GM12864 (cell line): ENCODE results near the gene STAT2.

Experiments
- DNase-seq: peaks from one replicate; pipeline ENCODE4 v3.0.0-alpha.2; 2011; ENCODE audit warnings: low read depth
- H3K4me3 ChIP-seq: 2 replicates; pipeline ENCODE4 v1.5.1; 2011; ENCODE audit warnings: mild to moderate bottlenecking, low read depth, low read length, control low read depth
- TF ChIP-seq, protein P1 (sequence below): IDR thresholded peaks from 2 replicates; pipeline ENCODE4 v1.5.1; 2011; ENCODE audit warnings: low read depth, mild to moderate bottlenecking, moderate library complexity, low read length, control low read depth, inconsistent platforms; ENCODE audit errors: missing control alignments

Gene STAT2

DNA sequence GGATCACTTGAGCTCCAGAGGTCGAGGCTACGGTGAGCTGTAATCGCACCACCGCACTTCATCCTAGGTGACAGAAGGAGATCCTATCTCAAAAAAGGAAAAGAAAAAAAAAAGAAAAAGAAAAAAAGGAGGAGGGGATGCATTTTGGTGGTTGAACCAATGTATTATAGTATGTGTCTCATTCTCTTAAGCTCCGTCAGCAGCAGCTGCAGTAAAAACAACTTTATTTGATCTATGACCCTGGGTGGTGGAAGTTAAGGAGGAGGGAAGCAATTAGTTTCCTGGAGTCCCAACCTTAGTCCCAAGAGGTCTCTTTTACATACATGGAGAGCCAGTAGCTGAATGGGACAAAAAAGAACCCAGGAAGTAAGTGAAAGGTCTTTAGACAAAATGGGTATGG lies 29.5 kb upstream of the STAT2 start:
- TF ChIP-seq, protein P1, sequence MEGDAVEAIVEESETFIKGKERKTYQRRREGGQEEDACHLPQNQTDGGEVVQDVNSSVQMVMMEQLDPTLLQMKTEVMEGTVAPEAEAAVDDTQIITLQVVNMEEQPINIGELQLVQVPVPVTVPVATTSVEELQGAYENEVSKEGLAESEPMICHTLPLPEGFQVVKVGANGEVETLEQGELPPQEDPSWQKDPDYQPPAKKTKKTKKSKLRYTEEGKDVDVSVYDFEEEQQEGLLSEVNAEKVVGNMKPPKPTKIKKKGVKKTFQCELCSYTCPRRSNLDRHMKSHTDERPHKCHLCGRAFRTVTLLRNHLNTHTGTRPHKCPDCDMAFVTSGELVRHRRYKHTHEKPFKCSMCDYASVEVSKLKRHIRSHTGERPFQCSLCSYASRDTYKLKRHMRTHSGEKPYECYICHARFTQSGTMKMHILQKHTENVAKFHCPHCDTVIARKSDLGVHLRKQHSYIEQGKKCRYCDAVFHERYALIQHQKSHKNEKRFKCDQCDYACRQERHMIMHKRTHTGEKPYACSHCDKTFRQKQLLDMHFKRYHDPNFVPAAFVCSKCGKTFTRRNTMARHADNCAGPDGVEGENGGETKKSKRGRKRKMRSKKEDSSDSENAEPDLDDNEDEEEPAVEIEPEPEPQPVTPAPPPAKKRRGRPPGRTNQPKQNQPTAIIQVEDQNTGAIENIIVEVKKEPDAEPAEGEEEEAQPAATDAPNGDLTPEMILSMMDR = no peak
- no peak for DNase-seq
- no peak overlapping the region for H3K4me3 ChIP-seq

DNA sequence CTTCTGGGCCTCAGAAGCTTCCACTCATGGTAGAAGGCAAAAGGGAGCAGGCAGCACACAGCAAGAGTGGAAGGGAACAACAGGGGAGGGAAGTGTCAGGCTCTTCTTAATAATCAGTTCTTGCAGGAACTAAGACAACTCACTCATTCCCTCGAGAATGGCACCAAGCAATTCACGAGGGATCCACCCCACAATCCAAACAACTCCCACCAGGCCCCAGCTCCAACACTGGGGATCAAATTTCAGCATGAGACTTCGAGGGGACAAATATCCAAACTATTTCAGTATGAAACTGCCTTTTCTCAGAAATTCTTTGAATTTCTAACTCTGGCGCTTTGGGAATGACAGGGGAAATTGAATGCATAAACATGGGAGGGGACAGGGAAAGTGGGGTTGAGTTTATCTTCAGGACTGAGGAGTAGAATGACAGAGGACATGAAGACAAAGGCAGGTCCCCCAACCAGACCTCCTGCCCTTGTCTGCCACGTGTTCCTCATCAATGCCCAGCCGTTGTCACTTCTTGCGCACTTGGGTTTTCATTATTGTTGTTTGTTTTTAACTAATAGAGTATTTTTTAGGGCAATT lies 27.3 kb upstream of the STAT2 start:
- TF ChIP-seq, protein P1 = no peak
- DNase-seq = no peak
- no peak overlapping the region for H3K4me3 ChIP-seq

DNA sequence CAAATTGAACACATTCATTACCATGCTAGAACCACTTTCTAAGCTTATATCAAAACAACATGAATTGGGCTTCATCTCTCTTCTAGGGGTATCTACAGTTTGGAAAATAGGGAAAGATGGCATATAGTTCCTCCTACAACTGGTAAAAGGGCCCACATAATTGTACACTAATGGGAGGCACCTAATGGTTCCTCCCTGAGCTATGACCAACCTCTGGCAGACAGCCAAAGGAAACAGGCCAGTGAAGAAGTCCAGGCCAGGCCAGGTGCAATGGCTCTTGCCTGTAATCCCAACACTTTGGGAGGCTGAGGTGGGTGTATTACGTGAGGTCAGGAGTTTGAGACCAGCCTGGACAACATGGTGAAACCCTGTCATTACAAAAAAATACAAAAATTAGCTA lies 26.0 kb upstream of the STAT2 start:
- no peak overlapping the region for H3K4me3 ChIP-seq
- no peak for DNase-seq
- TF ChIP-seq, protein P1 = no peak

DNA sequence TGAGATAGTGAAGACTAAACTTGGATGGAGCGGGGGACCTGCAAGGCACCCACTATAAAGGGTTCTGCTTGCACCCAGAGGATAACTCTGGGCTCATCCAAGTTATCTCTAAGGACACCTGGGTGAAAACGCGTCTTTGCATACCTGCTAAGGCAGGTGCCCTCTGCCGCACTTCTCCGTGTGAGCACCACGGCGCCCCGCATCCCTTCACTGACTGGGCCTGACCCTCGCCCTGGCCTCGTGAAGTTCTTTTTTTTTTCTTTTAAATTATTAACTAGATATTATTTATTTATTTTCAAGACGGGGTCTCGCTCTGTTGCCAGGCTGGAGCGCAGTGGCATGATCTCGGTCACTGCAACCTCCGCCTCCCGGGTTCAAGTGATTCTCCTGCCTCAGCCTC lies 22.7 kb upstream of the STAT2 start:
- no peak overlapping the region for H3K4me3 ChIP-seq
- no peak for DNase-seq
- TF ChIP-seq, protein P1 = no peak

DNA sequence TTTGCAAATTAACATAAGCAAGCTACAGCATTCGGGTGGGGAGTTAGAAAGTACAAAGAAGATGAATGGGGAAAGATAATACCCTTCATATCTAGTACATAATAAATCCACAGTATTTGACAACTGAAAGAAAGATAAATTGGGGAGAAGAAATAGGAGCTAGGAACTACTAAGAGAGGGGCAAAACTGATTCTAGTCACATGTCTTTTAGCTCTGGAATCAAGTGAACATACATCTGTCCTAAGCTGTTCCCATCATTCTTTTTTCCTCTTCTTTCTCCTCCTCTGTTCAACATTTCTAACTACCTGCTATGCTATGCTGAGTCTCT lies 18.0 kb upstream of the STAT2 start:
- no peak overlapping the region for H3K4me3 ChIP-seq
- TF ChIP-seq, protein P1 = no peak

DNA sequence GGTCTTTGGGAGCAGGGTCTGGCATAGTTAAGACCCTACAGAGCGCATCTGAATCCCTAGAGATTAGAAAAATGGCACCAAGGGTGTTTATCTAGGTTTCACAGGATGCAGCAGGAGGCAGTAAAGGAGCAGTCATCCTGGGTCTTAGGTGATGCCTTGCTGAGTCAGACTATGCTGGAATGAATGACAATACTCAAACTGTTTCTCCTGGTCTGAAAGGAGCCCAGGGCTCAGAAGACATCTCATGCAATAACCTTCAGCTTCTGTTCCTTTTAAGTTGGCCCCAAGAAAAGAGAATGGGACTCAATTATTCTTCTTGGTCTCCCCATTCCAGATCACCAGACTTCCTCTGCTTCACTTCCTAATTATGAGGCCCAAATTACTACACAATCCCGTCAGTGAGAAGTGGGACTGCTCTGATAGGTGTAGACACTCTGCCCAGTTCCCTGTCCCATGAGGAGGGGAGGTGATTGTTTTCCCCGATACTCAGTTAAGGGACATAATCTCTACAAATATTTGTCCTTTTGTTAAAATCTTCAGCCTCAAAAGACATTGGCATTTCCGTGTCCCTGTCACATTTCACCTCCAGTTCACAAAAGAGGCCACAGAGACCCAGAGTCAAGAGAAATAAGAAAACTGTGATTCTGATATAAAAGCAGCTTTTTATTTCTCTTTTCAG lies 17.5 kb upstream of the STAT2 start:
- DNase-seq = no peak
- TF ChIP-seq, protein P1 = no peak
- H3K4me3 ChIP-seq = no peak overlapping the region

More for the DNA sequence above, 18.0 kb upstream of the STAT2 start:
- no peak for DNase-seq
